ENCODE results near the gene IL17B.

The IL17B gene

DNA sequence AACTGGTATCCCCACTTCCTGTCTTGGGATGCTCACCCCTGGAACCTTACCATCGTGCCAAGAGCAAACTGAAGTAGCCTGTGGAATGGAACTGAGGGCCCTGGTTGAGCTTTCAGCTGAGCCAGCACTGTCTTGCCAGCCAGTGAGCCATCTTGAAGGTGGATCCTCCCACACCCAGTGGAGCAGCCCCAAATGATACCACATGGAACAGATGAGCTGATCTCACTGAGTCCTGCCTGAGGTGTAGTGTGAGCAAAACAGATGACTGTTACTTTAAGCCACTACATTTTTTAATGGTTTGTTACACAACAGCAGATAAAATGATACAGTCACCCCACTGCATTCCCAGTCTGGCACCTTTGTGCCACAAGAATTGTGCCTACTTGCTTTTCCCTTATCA lies 23.4 kb downstream of the IL17B start:
- ATAC-seq: no peak

DNA sequence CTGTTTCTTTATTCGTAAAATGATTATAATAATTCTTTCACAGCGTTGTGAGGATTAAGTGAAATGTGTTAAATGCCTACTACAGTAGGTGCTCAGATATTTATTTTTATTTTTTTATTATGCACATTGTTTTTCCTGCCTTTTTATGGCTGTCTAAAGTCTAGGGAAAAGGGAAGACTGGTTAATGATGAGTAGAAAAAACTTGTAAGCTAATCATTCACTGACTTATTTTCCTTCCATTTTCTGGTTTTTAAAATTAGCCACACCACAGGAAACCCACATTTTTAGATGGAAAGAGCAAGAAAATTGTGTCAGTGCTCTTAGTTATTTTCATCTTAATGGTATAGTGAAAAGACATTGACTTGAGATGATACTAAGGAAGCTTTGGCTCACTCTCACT lies 25.2 kb downstream of the IL17B start:
- no peak for ATAC-seq

DNA sequence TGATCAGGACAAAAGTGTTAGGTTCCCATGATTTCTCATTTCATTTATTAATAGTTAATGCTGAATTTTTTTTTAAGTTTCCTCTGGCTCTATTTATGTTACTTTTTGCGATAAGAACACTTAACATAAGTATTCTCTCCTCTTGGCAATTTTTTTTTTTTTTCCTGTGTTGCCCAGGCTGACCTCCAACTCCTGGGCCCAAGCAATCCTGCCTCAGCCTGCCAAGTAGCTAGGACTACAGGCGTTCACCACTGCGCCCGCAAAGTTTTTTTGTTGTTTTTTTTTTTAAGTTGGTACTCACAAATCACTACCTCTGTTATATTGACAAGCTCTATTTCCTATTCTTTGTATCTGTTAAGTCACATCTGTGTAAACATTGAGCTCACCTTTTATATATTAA lies 26.9 kb downstream of the IL17B start:
- ATAC-seq: no peak

DNA sequence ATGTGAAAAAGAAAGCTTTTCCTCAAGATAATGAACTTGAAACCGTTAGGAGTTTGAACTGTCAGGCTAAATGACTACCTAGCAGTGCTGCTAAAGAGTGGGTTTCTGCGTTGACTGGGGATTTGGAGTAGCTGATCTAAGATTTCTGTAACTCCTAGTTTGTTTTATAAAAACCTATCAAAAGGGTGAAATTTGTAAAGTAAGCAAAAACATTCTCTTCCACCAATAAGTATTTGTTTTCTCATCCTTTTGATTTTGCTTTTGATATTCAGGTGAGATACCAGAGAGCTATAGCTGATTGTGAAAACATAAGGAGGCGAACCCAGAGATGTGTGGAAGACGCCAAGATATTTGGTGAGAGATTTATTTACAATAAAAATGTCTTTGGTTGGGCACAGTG lies 29.7 kb downstream of the IL17B start:
- ATAC-seq: no peak

DNA sequence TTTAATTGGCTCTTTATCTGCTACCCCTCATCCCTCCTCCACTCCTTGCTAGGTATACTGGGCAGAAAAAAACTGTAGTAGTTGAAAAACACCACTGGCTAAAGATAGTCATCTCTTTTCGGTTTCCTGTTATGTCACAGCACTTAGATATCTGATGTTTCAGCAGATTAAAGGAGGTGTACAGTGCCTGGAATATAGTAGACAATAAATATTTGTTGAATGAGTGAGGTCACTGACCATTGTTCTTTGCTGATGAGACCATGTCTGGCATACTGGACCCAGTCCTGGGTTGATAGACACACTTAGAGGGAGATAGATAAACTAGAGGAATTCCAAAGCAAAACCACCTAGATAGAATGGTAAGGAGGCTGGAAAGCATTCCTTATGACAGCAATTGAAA lies 30.6 kb downstream of the IL17B start:
- ATAC-seq: peak; percentile 37 to 48

DNA sequence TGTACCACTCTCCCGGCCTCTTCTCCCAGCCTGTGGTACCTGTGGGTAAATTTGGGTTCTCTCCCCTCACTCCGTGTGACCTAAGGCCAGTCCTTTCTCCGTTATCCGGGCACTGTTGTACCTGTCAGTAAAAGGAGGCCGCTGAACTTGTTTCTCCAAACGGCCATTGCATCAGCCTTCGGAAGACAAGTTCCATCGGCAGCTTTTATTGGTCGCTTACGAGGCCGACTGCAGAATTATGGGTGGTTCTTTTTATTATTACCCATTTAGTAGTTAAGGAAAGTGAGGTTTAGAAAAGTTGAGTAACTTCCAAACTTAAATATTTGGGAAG lies 33.2 kb downstream of the IL17B start:
- ATAC-seq: no peak

DNA sequence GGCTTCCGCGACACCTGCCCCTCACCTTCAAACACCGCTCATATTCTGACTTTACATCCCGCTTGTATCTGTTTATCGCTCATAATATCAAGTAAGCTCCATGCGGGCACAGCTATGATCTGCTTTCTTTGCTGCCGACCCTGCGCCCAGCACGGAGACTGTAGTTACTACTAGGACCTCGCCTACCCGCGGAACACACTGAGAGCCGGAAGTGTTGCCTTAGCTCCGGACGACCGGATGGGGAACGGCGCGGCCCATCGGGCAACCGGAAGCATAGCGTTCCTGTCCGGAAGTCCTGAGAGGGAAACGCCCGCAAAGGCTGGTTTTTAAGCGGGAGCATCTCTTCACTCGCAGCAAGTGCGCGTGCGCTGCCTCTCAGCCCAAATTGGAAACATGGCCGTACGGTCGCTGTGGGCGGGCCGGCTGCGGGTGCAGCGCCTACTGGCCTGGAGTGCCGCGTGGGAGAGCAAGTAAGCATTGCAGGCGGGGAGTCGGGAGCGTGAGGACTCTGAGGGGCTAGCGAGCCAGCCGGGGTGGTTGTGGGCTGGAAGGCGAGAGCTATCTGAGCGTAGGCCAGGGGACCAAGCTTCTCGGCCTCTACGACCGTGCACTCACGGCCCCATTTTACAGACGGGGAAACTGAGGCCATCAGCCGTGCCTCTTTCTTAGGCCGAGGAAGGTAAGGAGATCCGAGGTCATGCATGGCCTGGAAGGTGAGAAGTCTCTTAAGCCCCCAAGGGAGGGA lies 33.8 kb downstream of the IL17B start, which contains the start of gene GRPEL2:
GRPEL2 (plus strand) TSS at position 353 of the 745 bp plus-strand sequence; CDS start at position 394, 41 bp downstream.
- peak; percentile 91 for ATAC-seq

DNA sequence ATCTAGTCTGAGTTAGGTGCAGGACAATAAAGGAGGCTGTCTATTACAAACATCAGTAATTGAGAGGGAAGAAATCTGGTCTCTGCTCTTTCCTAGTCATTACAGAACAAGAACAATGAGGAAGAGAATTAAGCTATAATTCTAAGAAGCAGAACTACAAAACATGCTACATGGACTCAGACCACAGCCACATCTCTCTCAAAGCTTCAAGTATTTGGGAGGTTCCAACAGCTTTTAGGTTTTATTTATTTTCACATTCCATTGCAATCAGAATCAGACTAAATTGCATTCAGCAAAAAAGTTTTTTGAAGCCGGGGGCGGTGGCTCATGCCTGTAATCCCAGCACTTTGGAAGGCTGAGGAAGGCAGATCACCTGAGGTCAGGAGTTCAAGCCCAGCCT lies 34.9 kb downstream of the IL17B start:
- ATAC-seq: no peak

DNA sequence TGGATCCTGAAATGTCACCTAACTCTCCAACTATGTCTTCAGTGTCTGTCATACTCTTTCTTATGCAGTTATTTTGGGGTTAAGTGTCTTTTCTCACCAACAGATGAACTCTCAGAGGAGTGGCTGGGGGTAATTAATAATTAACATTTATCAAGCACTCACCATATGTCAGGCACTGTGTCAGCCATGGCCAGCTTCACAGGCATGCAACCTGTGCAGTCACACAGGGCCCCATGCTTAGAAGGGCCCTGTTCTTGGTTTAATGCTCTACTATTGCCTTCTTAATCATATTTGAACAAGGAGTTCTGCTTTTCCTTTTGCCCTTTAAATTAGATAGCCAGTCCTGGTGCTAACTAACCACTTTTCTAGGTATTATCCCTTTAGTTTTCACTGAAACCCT lies 37.2 kb downstream of the IL17B start:
- ATAC-seq: no peak

DNA sequence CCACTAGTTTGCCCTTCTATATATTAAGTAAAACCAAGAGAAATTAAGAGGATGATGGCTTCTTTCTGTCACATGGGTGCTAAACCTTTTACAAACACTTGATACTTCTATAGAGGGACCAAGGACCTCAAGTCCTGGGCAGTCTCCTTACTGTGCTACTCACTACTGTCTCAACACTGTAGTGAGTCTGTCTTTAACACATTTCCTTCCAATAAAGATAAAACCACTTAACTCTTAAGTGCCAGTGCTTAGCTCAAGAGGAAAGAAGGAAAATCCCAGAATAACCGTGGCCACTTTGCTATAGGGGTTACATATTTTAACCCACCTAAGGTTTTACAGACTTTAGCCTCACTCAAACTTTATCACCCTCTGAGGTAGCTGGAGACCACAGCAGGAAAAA lies 38.2 kb downstream of the IL17B start:
- no peak for ATAC-seq

DNA sequence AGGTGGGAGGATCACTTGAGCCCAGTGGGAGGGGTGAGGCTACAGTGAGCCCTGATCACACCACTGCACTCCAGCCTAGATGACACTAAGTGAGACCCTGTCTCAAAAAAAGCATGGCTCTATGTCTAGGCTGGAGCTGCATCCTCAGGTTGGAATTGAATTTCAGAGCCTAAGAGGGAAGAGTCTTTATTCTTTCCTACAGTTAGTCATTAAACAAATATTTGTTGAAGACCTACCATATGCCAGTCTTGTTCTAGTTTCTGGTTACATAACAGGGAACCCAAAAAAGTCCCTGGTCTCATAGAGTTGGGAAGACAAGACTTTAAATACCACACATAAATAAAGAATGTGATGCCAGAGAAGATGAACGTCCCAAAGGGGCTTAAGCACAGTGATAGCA lies 40.7 kb downstream of the IL17B start:
- ATAC-seq: no peak

DNA sequence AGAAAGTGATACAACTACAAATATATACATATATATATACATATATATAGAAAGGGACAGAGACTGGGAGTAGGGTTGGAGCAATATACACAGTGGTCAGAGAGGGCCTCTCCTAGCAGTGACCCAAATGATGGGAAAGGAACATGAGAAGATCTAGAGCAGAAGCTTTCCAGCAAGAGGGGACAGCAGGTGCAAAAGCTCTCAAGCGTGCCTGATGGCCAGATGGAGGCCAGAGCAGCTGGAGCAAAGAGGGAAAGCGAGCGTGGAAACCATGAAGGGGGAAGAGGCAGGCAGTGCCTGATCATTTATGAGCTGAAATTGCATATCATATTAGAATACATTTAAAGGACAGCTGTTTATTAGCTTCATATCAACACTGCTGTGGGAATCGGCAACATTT lies 41.4 kb downstream of the IL17B start:
- ATAC-seq: no peak

DNA sequence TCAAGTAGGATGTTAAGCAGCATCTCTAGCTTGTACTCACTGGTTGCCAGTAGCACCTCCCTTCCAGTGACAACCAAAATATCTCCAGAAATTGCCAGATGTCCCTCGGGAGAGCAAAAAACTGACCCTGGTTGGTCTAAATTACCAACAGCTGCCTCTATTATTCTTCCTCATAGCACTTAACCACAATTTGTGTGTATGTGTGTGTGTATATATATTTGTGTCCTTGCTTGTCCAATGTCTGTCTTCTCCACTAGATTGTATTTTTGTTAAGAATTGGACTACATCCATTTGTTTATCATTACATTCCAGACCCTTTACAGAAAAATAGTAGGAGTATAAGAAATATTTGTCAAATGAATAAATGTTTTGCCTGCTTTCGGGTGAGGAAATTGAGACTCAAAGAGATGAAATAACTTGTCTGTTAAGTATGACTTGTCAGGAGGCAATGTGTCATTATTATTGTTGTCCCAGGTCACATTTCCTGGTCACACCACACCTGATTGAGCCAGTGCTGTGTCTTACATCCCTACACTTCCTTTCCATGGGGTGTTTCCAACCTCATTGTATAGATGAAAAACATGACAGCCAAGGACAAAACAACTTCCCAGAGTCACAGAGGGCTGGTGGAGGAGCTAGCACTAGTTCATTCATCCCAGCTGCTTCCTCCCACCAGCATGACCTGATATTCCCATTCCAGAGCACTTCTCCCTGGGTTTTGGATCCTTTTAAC lies 45.2 kb downstream of the IL17B start:
- ATAC-seq: no peak

DNA sequence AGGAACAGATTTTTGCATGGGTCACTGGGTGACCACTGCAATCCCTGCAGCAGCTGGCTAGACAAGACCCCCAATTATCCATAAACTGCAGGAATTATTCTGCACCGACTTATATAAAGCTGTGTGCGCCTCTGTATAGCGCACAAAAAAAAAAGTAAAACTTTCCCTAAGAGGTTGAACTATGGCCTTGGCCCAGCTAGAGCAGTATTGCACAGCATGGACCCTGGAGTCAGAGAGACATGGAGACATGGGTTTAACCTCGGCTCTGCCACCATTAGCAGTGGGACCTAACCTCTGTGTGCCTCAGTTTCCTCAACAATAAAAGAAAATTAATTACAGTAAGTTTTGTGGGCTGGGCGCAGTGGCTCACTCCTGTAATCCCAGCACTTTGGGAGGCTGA lies 50.9 kb downstream of the IL17B start:
- no peak for ATAC-seq

DNA sequence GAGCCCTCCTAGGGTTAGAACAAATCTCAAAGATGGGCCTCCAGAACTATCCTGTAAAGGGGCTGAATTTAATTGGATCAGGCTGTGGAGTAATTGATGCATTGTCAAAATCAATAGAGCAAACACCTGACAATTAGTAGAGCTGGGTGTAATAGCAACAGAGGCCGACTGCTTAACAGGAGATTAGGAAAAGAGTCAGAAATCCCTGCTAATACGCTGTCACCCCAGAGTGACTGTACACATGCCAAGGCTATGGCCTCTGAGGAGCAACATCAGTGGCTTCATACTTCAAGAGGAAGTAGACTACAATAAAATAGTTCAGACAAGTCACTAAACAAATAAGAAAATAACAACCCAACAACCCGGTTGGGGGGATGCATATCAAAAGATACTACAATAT lies 52.5 kb downstream of the IL17B start:
- ATAC-seq: no peak

DNA sequence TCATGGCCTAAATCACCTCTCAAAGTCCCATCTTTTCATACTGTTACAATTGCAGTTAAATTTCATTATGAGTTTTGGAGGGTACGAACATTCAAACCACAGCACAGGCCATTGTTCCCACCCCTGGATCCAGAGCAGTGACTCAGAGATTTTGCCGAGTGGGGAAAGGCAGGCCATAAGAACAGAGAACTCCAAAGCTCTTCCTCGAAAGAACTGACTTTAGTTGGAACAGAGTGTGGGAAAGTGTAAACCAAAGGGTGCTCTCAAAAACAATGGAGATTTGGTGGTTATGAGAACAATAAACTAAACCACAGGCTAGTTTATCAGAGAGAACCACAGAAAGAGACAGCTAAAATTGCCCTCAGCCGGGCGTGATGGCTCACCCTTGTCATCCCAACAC lies 53.2 kb downstream of the IL17B start:
- ATAC-seq: no peak

DNA sequence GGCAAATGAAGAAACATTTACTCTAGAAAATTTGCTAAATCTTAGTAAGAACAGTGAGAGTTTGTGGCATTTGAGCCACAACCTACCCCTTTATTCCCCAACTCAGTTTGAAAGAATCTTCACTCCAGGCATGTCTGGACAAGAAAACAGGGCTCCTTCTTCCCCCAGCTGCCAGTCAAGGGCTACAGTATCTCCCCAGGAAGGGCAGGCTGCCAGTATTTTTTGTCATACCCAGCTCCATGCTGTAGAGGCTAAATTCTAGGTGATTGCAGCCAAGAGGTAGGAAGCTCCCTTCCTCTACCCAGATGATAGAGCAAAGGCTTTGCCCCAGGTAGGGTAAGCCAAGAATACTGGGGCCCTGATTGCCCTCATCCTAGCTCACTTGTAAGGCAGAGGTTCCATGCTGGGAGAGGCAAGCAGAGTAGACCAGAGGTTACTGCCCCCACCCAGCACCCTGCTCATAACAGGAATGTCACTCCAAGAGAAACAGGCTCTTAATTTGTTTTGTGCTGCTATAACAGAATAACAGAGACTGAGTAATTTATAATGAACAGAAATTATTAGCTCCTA lies 53.8 kb downstream of the IL17B start:
- ATAC-seq: no peak

DNA sequence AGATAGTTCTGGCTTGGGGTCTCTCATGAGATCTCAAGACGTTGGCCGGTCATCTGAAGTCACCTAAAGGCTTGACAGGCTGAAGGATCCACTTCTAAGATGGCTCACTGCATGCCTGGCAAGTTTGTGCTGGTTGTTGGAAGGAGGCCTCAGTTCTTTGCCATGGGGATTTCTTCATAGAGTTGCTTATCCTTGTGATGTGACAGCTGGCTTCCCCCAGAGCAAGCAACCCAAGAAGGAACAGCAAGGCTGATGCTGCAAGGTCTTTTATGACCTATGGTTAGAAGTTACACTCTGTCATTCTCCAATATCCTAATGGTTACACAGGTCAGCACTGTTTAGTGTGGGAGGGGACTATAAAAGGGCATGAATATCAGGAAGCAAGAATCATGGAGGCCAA lies 54.5 kb downstream of the IL17B start:
- ATAC-seq: no peak

Data from activated CD4-positive, CD25-positive, alpha-beta regulatory T cell treated with anti-CD3 and anti-CD28 coated beads, Interleukin-2, amount 50 U/mL, for 24 hours (primary cell).